HEK293 (cell line): ENCODE data around the gene EFHD1.

Experiments
- CTCF ChIP-seq: fragments of 450-650 bp; formaldehyde crosslinking; IDR thresholded peaks from 2 replicates; pipeline ENCODE4 v1.5.1; 2016; ENCODE audit warnings: missing biosample characterization, missing genetic modification characterization
- GLIS1 ChIP-seq: fragments of 450-650 bp; formaldehyde crosslinking; IDR thresholded peaks from 2 replicates; pipeline ENCODE4 v1.5.1; 2016; ENCODE audit warnings: missing biosample characterization, missing genetic modification characterization
- RBAK ChIP-seq: fragments of 450-650 bp; formaldehyde crosslinking; IDR thresholded peaks from 2 replicates; pipeline ENCODE4 v1.5.1; 2016; ENCODE audit warnings: missing biosample characterization, missing genetic modification characterization
- ZBTB7A ChIP-seq: fragments of 450-650 bp; formaldehyde crosslinking; IDR thresholded peaks from 2 replicates; pipeline ENCODE4 v1.5.1; 2016; ENCODE audit warnings: low read depth, missing biosample characterization, missing genetic modification characterization
- ZFHX2 ChIP-seq: fragments of 450-650 bp; formaldehyde crosslinking; conservative IDR thresholded peaks from 2 replicates; pipeline ENCODE4 v1.5.1; 2016; ENCODE audit warnings: missing biosample characterization, missing genetic modification characterization
- ZNF132 ChIP-seq: fragments of 450-650 bp; formaldehyde crosslinking; IDR thresholded peaks from 2 replicates; pipeline ENCODE4 v1.5.1; 2017; ENCODE audit warnings: missing biosample characterization, missing genetic modification characterization, borderline replicate concordance
- ZNF214 ChIP-seq: fragments of 450-650 bp; formaldehyde crosslinking; IDR thresholded peaks from 2 replicates; pipeline ENCODE4 v1.5.1; 2017; ENCODE audit warnings: missing biosample characterization, mild to moderate bottlenecking, missing genetic modification characterization, borderline replicate concordance

GRCh38 chr2:232680006-232680405 lies 46.6 kb downstream of the EFHD1 start:
- TF ChIP-seq GLIS1 (no peak), ZBTB7A (tag by site-specific recombination) (no peak), ZNF214 (tag by site-specific recombination) (no peak), ZNF132 (tag by site-specific recombination) (no peak), CTCF (tag by site-specific recombination) (no peak), ZFHX2 (tag by site-specific recombination) (no peak), RBAK (tag by site-specific recombination) (no peak)
